GM23248 (cell line): Measurements from ENCODE around the gene SHMT2.

Experiments used
- EZH2 ChIP-seq: fragments of 200-600 bp; sonication (generic); IDR thresholded peaks from 2 replicates; pipeline ENCODE4 v1.6.1; 2018; ENCODE audit warnings: antibody characterized with exemption, mild to moderate bottlenecking; ENCODE audit not compliant: insufficient read depth, poor library complexity, severe bottlenecking
- EZH2phosphoT487 ChIP-seq: fragments of 200-600 bp; sonication (generic); IDR thresholded peaks from 2 replicates; pipeline ENCODE4 v1.6.1; 2018; ENCODE audit warnings: antibody characterized with exemption, moderate library complexity, mild to moderate bottlenecking, low read depth; ENCODE audit not compliant: insufficient read depth

DNA sequence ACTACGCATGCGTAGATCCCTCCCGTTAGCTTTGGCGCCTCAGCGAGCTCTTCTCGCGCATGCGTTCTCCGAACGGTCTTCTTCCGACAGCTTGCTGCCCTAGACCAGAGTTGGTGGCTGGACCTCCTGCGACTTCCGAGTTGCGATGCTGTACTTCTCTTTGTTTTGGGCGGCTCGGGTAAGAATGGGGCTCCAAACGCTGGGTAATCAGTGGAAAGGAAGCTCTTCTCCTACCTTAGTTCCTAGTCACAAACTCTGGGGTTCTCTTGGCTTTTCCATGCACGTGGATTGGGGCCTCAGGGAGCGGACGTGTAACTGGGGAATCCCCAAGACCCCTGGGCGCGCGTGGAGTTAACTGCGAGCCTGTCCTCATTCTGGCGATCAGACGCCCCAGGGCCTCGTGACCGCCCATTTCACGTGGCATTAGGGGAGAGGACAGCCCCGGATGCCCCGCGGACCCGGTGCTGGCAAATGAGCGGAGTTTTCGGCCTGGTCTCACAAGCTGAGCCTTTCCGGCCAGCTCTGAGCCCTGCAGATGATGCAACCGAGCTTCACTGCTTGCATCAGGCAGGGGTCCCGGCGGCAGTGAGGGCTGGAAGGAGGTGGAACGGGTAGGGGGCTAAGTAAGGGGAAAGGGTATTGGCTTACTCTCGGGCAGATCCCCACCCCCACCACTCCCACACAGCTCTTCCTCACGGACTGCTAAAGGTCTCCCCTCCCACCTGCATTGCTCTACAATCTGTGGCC lies at the start of gene SHMT2:
- TF ChIP-seq EZH2phosphoT487 (no peak), EZH2 (no peak)
